HL-60 (cell line): ENCODE measurements around the gene SORBS2.

Experiments used
- CTCF ChIP-seq: IDR thresholded peaks from one replicate; pipeline ENCODE4 v1.5.1; 2011; ENCODE audit warnings: low read length, control low read depth, inconsistent platforms; ENCODE audit not compliant: insufficient read depth
- GABPA ChIP-seq: IDR thresholded peaks from 2 replicates; pipeline ENCODE4 v1.6.1; 2012; ENCODE audit warnings: low read depth

- TF ChIP-seq GABPA (no peak), CTCF (no peak)
These were observed 6.0 kb downstream of the SORBS2 start for GRCh38 chr4:185805979-185806378.
